SW480 (cell line): ENCODE results near the gene VCL.
A peak's percentile ranks its signal among the peaks of the same experiment; 100 is the strongest.

Experiments used
- DNase-seq: peaks from one replicate; pipeline ENCODE4 v3.0.0-alpha.2; 2016; ENCODE audit warnings: low spot score

VCL gene

GRCh38 chr10:74077416-74077815, 79.5 kb downstream of the VCL start:
- no peak for DNase-seq

GRCh38 chr10:74078037-74078436, 80.1 kb downstream of the VCL start:
- DNase-seq = no peak

GRCh38 chr10:74079028-74079935, 81.4 kb downstream of the VCL start:
- DNase-seq = no peak

GRCh38 chr10:74079936-74080590, 82.1 kb downstream of the VCL start:
- DNase-seq = no peak

- peak; percentile 52 for DNase-seq
These were observed 83.4 kb downstream of the VCL start for GRCh38 chr10:74081192-74081803.

- DNase-seq = no peak
These were observed 84.2 kb downstream of the VCL start for GRCh38 chr10:74081941-74082718.

GRCh38 chr10:74083304-74083703, 85.4 kb downstream of the VCL start:
- DNase-seq = no peak

GRCh38 chr10:74084955-74085354, 87.0 kb downstream of the VCL start:
- no peak for DNase-seq

GRCh38 chr10:74086317-74086716, 88.4 kb downstream of the VCL start:
- DNase-seq = no peak

- no peak for DNase-seq
These were observed 90.8 kb downstream of the VCL start for GRCh38 chr10:74088722-74089121.

- no peak for DNase-seq
These were observed 94.5 kb downstream of the VCL start for GRCh38 chr10:74092372-74092771.

- no peak for DNase-seq
These were observed 95.7 kb downstream of the VCL start for GRCh38 chr10:74093530-74094164.

GRCh38 chr10:74094231-74094630, 96.3 kb downstream of the VCL start:
- no peak for DNase-seq

GRCh38 chr10:74096777-74097176, 98.9 kb downstream of the VCL start:
- DNase-seq = no peak

GRCh38 chr10:74097776-74098175, 99.9 kb downstream of the VCL start:
- DNase-seq = no peak

GRCh38 chr10:74099420-74099819, 101.5 kb downstream of the VCL start:
- DNase-seq = no peak

GRCh38 chr10:74099836-74100235, 101.9 kb downstream of the VCL start:
- DNase-seq = no peak

- peak; percentile 14 for DNase-seq
These were observed 105.8 kb downstream of the VCL start for GRCh38 chr10:74103560-74104258.

GRCh38 chr10:74104480-74104879, 106.6 kb downstream of the VCL start:
- DNase-seq = no peak

- DNase-seq = no peak
These were observed 107.1 kb downstream of the VCL start for GRCh38 chr10:74104996-74105395.

GRCh38 chr10:74107391-74107790, 109.5 kb downstream of the VCL start:
- no peak for DNase-seq
